A673 (cell line): ENCODE measurements around the gene RRP7A. TPM values are rescaled to one million over a fixed set of nuclear protein-coding genes. Genes with fewer than 3 reads are reported as not detected.
"Not testable (repeated sequence)": the region's sequence is repeated elsewhere in the genome, so short reads cannot be mapped to it uniquely, and the experiment has no call there.

Experiments used
- BruUV-seq: library from RNA; stranded (reverse); fragments of 400-500 nt; replicated peaks from 2 replicates; lab custom pipeline; 2021; lab: Mats Ljungman, UMichigan
- CTCF ChIA-PET: fragments of 300-600 bp; sonication (Branson Sonifier 250); formaldehyde crosslinking; loops from one replicate; lab custom pipeline; 2022; ENCODE audit warnings: antibody characterized with exemption; lab: Charles Lee
- POLR2A ChIA-PET: fragments of 300-600 bp; sonication (Branson Sonifier 250); formaldehyde crosslinking; loops from one replicate; lab custom pipeline; 2022; ENCODE audit warnings: antibody characterized with exemption; ENCODE audit not compliant: low non-redundant PET; lab: Charles Lee
- DNase-seq: peaks from one replicate; pipeline ENCODE4 v3.0.0-alpha.2; 2015; ENCODE audit warnings: low spot score
- H3K27ac ChIP-seq: fragments of 200-600 bp; sonication (generic); 2 replicates; pipeline ENCODE4 v1.5.1; 2016; ENCODE audit warnings: mixed run types, low read depth, mild to moderate bottlenecking, mixed read lengths, antibody characterized with exemption, low read length; ENCODE audit not compliant: poor library complexity, severe bottlenecking
- H3K27me3 ChIP-seq: fragments of 200-600 bp; sonication (generic); replicated peaks from 2 replicates; pipeline ENCODE4 v1.6.1; 2017; ENCODE audit warnings: mixed run types, low read depth, mild to moderate bottlenecking, mixed read lengths, antibody characterized with exemption, low read length; ENCODE audit not compliant: insufficient read depth, poor library complexity
- H3K36me3 ChIP-seq: fragments of 200-600 bp; sonication (generic); 2 replicates; pipeline ENCODE4 v1.6.1; 2016; ENCODE audit warnings: mixed run types, mild to moderate bottlenecking, mixed read lengths, antibody characterized with exemption, low read length; ENCODE audit not compliant: insufficient read depth, poor library complexity, severe bottlenecking
- H3K4me1 ChIP-seq: fragments of 200-600 bp; sonication (generic); 2 replicates; pipeline ENCODE4 v1.6.1; 2017; ENCODE audit warnings: mixed run types, mild to moderate bottlenecking, mixed read lengths, antibody characterized with exemption, low read length; ENCODE audit not compliant: insufficient read depth, poor library complexity, severe bottlenecking
- H3K4me3 ChIP-seq: fragments of 200-600 bp; sonication (generic); 2 replicates; pipeline ENCODE4 v1.5.1; 2016; ENCODE audit warnings: low read depth, mixed run types, mild to moderate bottlenecking, mixed read lengths, low read length; ENCODE audit not compliant: poor library complexity, severe bottlenecking
- H3K9me3 ChIP-seq: fragments of 200-600 bp; sonication (generic); 2 replicates; pipeline ENCODE4 v1.6.1; 2016; ENCODE audit warnings: mixed run types, low read depth, mild to moderate bottlenecking, mixed read lengths, antibody characterized with exemption, low read length; ENCODE audit not compliant: poor library complexity, severe bottlenecking
- EZH2 ChIP-seq: fragments of 200-600 bp; sonication (generic); IDR thresholded peaks from 2 replicates; pipeline ENCODE4 v1.6.1; 2017; ENCODE audit warnings: borderline replicate concordance, low read depth, mild to moderate bottlenecking, mixed read lengths, antibody characterized with exemption, low read length; ENCODE audit not compliant: poor library complexity, severe bottlenecking
- intact Hi-C: fragments of 100-400 bp; cut with micrococcal nuclease; formaldehyde crosslinking; loops from one replicate; pipeline ENCODE4 v1.10.0; 2022; ENCODE audit not compliant: unreplicated experiment
- total RNA-seq: library from RNA; stranded (reverse); gene quantifications from 2 replicates; pipeline ENCODE4 v1.2.3, GENCODE V29; 2021
- TF ChIP-seq, protein P1 (sequence below): fragments of 300-800, 200-600 bp; sonication (generic); conservative IDR thresholded peaks from 2 replicates; pipeline ENCODE4 v1.5.1; 2017; ENCODE audit warnings: low read depth, mild to moderate bottlenecking, antibody characterized with exemption, low read length, moderate library complexity, mixed read lengths

RRP7A gene
- total RNA-seq, 1 experiment from 2014 or later: 68.5 TPM

DNA sequence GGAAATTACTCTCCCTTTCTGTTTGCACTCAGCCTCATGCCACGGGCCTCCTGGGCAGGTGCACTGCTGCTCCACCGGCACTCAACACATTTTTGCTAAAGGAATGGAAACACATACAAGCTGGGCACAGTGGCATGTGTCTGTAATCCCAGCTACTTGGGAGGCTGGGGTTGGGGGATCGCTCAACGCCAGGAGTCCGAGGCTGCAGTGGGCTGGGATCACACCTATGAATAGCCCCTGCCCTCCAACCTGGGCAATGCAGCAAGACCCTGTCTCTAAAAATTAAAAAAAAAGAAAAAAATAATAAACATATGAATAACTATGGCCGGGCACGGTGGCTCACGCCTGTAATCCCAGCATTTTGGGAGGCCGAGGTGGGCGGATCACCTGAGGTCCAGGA, 30.6 kb downstream of the RRP7A start:
- BruUV-seq: no TSS peak
- TF ChIP-seq, protein P1, sequence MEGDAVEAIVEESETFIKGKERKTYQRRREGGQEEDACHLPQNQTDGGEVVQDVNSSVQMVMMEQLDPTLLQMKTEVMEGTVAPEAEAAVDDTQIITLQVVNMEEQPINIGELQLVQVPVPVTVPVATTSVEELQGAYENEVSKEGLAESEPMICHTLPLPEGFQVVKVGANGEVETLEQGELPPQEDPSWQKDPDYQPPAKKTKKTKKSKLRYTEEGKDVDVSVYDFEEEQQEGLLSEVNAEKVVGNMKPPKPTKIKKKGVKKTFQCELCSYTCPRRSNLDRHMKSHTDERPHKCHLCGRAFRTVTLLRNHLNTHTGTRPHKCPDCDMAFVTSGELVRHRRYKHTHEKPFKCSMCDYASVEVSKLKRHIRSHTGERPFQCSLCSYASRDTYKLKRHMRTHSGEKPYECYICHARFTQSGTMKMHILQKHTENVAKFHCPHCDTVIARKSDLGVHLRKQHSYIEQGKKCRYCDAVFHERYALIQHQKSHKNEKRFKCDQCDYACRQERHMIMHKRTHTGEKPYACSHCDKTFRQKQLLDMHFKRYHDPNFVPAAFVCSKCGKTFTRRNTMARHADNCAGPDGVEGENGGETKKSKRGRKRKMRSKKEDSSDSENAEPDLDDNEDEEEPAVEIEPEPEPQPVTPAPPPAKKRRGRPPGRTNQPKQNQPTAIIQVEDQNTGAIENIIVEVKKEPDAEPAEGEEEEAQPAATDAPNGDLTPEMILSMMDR: no peak
- CTCF ChIA-PET: no interaction called here
- no peak for DNase-seq
- no peak overlapping the region for H3K4me3 ChIP-seq
- no peaks in the 10 kb centered on the region for H3K36me3 ChIP-seq
- intact Hi-C loops: no loop called here
- H3K4me1 ChIP-seq: no peaks in the 10 kb centered on the region
- H3K27me3 ChIP-seq: no peaks in the 10 kb centered on the region
- POLR2A ChIA-PET: no interaction called here
- H3K9me3 ChIP-seq: no peaks in the 10 kb centered on the region
- no peak overlapping the region for H3K27ac ChIP-seq

DNA sequence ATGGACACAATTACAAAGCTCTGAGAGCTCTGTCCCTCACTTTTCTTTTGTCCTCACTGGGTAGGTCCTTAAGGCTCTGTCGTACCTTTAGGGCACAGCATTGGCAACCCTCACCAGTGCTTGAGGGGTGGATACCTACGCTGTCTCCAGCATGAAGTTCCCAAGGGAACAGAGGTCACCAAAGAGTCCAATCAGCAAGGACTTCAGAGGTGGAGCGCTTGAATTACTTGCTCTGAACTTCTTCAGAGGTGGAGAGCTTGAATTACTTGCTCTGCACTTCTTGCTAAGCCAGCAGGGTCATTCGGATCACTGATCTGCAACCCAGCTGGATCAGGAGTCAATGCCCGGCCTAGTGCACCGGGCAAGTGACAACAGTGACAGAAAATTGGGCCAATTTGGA, 35.1 kb downstream of the RRP7A start:
- no peak for DNase-seq
- TF ChIP-seq, protein P1: no peak
- no peak for TF ChIP-seq EZH2
- ChIA-PET POLR2A (interaction anchor here (0.7 kb wide), 1 partner anchor 686 kb away, joined by 11 read pairs; no protein-coding TSS in a partner anchor), CTCF (no interaction called here)
- Histone ChIP-seq H3K4me3 (no peak overlapping the region), H3K27ac (no peak overlapping the region), H3K27me3 (no peaks in the 10 kb centered on the region), H3K4me1 (no peaks in the 10 kb centered on the region), H3K9me3 (no peaks in the 10 kb centered on the region), H3K36me3 (no peaks in the 10 kb centered on the region)
- intact Hi-C loops: no loop called here
- no TSS peak for BruUV-seq

DNA sequence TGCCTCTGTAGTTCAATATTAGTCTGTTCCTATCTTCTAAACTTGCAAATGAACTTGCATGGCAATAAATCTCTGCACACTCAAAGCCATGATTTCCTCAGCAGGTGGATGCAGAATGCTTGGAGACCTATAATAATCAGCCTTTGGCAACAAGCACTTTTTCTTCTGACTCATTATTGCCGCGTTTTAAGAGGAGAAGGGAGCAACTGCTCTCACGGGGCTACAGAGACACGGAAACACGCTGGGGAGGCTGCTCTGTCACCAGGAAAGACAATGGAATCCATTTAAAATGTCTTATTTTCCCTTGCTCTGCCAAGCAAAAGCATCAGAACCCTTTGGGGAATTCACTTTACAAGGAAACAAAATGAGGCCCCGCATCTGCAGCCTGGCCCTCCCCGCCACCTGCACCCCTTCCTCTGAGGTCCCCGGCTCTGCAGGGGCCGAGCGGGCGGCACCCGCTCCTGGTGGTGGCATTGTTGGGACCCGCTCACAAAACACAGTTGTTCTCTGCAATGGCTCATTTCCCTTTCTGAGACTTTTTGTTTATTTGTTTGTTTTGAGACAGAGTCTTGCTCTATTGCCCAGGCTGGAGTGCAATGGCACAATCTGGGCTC, 35.9 kb downstream of the RRP7A start:
- H3K4me1 ChIP-seq, H3K36me3 ChIP-seq, H3K4me3 ChIP-seq, H3K27ac ChIP-seq, H3K27me3 ChIP-seq, CTCF ChIA-PET, POLR2A ChIA-PET, DNase-seq, intact Hi-C loops, BruUV-seq, H3K9me3 ChIP-seq: not testable (repeated sequence)

DNA sequence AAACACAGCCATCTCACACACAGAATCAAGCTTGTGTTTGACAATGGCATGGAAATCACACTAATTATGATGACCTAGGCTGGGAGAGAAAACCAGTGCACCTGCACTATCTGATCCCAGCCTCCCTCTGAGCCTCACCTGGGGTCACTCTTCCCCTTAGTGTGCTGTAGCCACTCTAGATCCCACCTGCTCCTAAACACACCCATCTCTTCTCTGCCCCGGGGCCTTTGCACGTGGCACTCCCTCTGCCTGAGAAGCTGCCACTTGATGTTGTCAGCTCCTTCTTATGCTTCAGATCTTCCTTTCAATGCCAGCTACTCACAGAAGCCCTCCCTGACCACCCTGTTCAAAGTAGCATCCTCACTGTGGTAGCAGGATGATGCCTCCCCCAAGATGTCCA, 44.5 kb downstream of the RRP7A start:
- no TSS peak for BruUV-seq
- TF ChIP-seq, protein P1: no peak
- no peak for TF ChIP-seq EZH2
- Histone ChIP-seq H3K4me1 (peaks cover 3% of the 10 kb centered on the region), H3K9me3 (no peaks in the 10 kb centered on the region), H3K36me3 (no peaks in the 10 kb centered on the region), H3K27ac (no peak overlapping the region), H3K27me3 (no peaks in the 10 kb centered on the region), H3K4me3 (no peak overlapping the region)
- CTCF ChIA-PET: interaction anchor here (0.8 kb wide), 1 partner anchor 382 kb away, joined by 3 read pairs; no protein-coding TSS in a partner anchor
- DNase-seq: no peak
- intact Hi-C loops: no loop called here
- POLR2A ChIA-PET: no interaction called here
